Muscle layer of duodenum (tissue), 2 donors: ENCODE data around the gene SLC49A4.

ENCODE experiments used
- H3K27ac ChIP-seq: one replicate; pipeline ENCODE4 v1.7.0; 2013; ENCODE audit warnings: mild to moderate bottlenecking, low read length
- H3K27me3 ChIP-seq: one replicate; pipeline ENCODE4 v1.7.0; 2013; ENCODE audit warnings: low read depth, mild to moderate bottlenecking, control low read depth, low read length
- H3K36me3 ChIP-seq, 2 donors: one replicate each; pipeline ENCODE4 v1.7.0; 2013; ENCODE audit warnings: low read length in 2 of 2, control low read depth in 1 of 2, mild to moderate bottlenecking in 1 of 2; ENCODE audit not compliant: insufficient read depth in 2 of 2, control insufficient read depth in 1 of 2
- H3K4me1 ChIP-seq, 2 donors: one replicate each; pipeline ENCODE4 v1.7.0; 2013; ENCODE audit warnings: low read length in 2 of 2, mild to moderate bottlenecking in 2 of 2, control low read depth in 1 of 2, moderate library complexity in 1 of 2; ENCODE audit not compliant: insufficient read depth in 2 of 2, control insufficient read depth in 1 of 2
- H3K4me3 ChIP-seq, 2 donors: one replicate each; pipeline ENCODE4 v1.7.0; 2013; ENCODE audit warnings: low read length in 2 of 2, low read depth in 1 of 2, mild to moderate bottlenecking in 1 of 2
- H3K9me3 ChIP-seq, 2 donors: one replicate each; pipeline ENCODE4 v1.7.0; 2013; ENCODE audit warnings: low read length in 2 of 2, control low read depth in 1 of 2, mild to moderate bottlenecking in 1 of 2; ENCODE audit not compliant: control insufficient read depth in 1 of 2
- donor health status: healthy.

Gene SLC49A4

DNA sequence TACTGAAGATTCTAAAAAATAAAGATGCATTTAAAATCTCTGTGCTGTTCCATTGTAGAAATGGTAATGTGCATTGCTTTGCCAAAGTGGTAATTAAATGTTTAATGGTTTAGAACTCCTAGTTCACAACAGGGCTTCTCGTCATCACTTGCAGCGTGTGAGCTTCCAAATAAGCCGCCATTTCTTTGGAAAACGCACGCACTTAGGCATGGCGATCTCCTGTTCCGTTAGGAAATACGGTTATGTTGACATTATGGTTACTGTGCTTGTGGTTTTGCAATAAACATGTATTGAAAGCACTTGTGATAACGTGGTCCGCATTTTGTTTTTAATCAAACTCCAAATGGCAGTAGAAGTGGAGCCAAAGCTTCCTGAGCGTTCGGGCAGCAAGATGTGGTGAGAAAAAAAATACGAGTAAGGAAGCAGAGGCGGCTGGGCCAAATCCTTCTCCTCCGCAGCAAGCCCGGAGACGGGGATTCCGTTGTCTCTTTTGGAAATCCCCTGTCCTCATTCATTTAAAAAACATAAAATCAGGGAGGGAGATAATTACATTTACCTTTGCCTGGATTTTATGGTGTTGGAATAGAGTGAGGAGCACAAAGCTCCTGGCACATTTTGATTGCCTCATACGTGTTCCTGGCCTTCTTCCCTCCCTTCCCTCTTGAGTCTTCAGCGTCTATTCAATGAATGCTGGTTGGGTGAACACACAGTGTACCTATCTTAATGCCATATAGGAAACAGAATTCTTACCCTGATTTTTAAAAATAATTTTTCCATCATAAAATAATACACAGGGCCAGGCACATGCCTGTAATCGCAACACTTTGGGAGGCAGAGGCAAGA is 97.5 kb downstream of the SLC49A4 start:
- Histone ChIP-seq H3K36me3 (no peaks in the 10 kb centered on the region), H3K4me1 (peaks cover 5 to 20% of the 10 kb centered on the region in 2 donors), H3K27ac (no peak overlapping the region), H3K4me3 (no peak overlapping the region), H3K9me3 (no peaks in the 10 kb centered on the region), H3K27me3 (no peaks in the 10 kb centered on the region)

DNA sequence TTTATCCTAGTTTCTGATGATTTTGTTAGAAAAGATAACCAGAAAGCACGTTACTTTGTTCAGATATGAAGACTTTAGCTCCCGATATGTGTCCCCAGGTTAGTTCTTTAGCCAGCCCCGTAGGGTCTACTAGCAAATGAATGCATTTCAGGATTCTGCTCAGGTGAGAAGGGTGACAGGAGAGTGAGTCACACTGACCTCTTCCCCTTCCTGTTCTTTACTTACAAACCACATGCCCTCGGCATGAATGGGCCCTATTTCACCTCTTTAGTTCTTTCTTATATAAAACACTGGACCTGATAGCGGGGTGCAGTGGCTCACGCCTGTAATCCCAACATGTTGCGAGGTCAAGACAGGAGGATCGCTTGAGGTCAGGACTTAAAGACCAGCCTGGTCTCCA is 98.4 kb downstream of the SLC49A4 start:
- Histone ChIP-seq H3K4me1 (peaks cover 5 to 20% of the 10 kb centered on the region in 2 donors), H3K27me3 (no peaks in the 10 kb centered on the region), H3K27ac (no peak overlapping the region), H3K9me3 (no peaks in the 10 kb centered on the region), H3K4me3 (no peak overlapping the region), H3K36me3 (no peaks in the 10 kb centered on the region)

DNA sequence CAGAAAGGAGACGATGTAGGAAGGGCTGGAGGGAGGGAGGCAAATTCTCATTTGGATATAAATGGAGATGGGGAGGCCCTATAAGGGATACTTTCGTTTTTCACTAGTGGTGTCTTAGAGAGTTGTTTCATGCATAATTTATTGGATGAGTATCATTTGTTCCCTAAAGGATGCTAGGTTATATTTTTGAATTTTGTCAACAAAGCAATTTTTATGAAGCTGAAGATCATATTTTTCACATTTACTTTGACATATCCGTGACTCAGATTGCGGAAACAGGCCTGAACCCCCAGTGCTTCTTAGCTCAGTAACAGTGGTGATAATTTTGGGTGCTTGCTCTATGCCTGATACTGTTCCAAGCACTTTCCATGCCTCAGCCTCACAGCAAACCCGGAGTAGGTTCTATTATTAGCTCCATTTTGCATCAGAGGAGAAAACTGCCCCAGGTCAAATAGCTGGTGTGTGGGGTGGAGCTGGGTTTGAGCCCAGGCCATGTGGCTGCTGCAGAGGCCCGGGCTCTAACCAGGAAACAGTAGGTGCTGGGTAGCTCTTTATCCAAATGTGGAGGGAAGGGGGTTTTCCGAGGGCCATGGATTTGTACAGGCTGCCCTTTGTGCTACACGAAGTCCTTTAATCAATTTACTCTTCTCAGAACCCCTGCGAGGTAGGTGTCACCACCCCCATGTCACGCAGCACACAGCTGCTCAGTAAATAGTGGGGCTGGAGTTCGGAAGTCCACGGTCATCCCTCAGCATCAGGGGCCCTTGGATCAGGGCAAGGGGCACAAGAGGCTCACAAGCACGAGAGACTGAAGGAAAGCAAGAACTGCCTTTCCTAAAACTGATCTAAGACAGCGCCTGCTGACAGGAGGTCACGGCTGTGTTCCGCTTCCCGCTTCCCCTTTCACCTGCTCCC is 99.1 kb downstream of the SLC49A4 start:
- no peak overlapping the region for H3K4me3 ChIP-seq
- H3K36me3 ChIP-seq: no peaks in the 10 kb centered on the region
- H3K27ac ChIP-seq: no peak overlapping the region
- no peaks in the 10 kb centered on the region for H3K27me3 ChIP-seq
- H3K9me3 ChIP-seq: no peaks in the 10 kb centered on the region
- H3K4me1 ChIP-seq: peaks cover 5 to 18% of the 10 kb centered on the region in 2 donors

DNA sequence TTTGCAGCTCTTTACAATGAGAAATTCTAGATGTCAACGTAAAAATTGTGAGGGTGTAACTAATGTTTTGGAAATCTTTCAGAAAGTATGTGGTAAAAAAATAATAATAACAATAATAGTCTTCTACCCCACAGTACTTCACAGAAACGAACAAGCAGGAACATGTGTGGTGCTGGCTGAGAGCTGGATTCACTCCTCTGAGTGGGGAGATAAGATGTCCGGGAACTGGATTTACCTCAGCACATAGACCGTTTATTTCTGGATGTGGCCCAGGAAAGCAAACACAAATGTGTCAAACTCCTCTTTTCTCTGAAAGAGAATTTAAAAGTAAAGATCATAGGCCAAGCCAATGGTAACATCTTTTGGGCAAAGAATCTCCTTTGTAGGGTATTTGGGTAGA is 103.4 kb downstream of the SLC49A4 start:
- Histone ChIP-seq H3K9me3 (no peaks in the 10 kb centered on the region), H3K4me3 (no peak overlapping the region), H3K27me3 (no peaks in the 10 kb centered on the region), H3K36me3 (no peaks in the 10 kb centered on the region), H3K27ac (no peak overlapping the region), H3K4me1 (no peaks in the 10 kb centered on the region)

DNA sequence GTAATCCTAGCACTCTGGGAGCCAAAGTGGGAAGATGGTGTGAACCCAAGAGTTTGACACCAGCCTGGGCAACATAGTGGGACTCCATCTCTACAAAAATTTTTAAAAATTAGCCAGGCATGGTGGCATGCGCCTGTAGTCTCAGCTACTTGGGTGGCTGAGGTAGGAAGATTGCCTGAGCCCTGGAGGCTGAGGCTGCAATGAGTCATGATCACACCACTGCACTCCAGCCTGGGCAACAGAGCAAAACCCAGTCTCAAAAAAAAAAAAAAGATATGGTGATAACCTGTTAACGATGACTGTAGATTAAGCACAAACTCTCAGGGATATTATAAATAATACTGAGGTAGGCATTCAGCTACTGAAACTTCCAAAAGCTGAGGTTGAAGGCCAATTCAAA is 107.5 kb downstream of the SLC49A4 start:
- Histone ChIP-seq H3K27me3 (no peaks in the 10 kb centered on the region), H3K27ac (no peak overlapping the region), H3K36me3 (no peaks in the 10 kb centered on the region), H3K9me3 (no peaks in the 10 kb centered on the region), H3K4me3 (no peak overlapping the region), H3K4me1 (no peaks in the 10 kb centered on the region)

DNA sequence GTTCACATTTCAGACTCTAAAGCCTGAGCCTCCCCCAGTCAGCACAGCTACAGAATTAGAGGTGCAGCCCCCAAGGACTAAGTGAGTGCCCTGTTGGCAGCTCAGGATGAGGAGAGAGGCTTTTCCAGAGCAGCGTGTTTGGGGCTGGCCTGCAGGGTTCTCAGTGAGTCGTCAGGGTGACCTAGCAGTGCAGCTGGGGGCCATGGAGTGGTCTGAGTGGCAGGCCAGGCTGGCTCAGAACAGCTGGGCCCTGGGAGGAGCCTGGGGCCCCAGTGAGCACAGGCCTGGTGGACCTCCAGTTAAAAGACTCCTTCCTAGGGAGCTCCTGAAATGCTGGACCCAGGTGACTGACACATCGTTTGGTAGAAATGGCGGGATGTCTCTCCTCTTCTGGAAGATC is 108.3 kb downstream of the SLC49A4 start:
- Histone ChIP-seq H3K4me3 (no peak overlapping the region), H3K9me3 (no peaks in the 10 kb centered on the region), H3K27ac (no peak overlapping the region), H3K27me3 (no peaks in the 10 kb centered on the region), H3K4me1 (no peaks in the 10 kb centered on the region), H3K36me3 (no peaks in the 10 kb centered on the region)

DNA sequence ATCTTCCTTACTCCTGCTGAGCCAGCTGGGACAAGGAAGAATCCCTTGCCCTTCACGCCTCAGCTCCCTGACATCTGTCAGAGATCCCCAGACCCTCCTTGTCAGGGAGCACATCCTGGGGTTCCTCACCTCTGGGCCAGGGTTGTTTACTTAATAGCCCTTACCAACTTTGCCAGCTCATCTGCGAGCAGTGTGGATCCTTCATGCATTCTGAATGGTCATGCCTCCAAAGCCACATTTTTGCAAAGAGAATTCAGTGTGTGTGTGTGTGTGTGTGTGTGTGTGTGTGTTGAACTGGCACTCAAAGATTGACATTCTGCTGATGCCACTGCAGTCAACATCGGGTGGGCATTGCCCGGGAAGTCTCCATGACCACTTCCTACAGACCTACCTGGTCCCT is 112.6 kb downstream of the SLC49A4 start:
- Histone ChIP-seq H3K4me1 (no peaks in the 10 kb centered on the region), H3K36me3 (no peaks in the 10 kb centered on the region), H3K4me3 (no peak overlapping the region), H3K27me3 (peaks cover 9% of the 10 kb centered on the region), H3K9me3 (no peaks in the 10 kb centered on the region), H3K27ac (no peak overlapping the region)

DNA sequence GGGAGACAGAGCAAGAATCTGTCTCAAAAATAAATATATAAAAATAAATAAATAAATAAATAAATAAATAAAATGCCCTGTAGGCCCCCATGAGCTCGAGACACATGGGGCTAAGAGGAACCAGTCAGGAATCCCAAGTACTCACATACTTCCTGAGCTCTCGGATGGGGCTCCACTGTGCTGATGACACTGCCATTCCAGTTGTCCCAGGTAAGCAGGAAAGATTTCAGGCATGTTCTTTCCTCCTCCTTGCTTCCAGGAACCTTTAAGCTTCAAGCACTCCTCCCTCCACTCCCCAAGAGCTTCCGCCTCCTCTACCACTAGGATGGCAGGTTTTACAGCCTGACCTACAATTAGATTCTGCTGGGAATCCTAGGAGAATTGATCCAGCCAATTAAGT is 113.4 kb downstream of the SLC49A4 start:
- peaks cover 12% of the 10 kb centered on the region for H3K27me3 ChIP-seq
- no peaks in the 10 kb centered on the region for H3K9me3 ChIP-seq
- no peaks in the 10 kb centered on the region for H3K36me3 ChIP-seq
- no peaks in the 10 kb centered on the region for H3K4me1 ChIP-seq
- H3K4me3 ChIP-seq: no peak overlapping the region
- H3K27ac ChIP-seq: no peak overlapping the region

DNA sequence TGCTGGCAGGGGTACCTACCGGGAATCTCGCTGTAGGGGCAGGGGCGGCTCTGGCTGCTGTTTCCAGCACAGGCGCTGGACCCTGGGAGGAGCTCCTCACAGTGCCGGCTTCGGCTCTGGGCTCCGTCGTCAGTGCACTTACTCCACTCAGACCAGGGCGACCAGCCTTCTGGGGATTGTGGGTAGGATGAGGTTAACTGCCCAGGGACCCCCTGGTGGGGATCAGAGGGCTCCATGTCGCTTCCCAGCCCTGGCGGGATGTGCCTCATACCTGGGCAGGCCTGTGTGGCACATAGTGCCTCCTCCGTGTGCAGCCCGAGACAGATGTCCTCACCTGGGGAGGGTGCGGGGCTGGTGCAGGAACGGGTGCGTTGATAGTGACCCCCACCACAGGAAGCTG is 117.0 kb downstream of the SLC49A4 start:
- Histone ChIP-seq H3K9me3 (no peaks in the 10 kb centered on the region), H3K27me3 (peaks cover 12% of the 10 kb centered on the region), H3K4me1 (no peaks in the 10 kb centered on the region), H3K36me3 (no peaks in the 10 kb centered on the region), H3K27ac (no peak overlapping the region), H3K4me3 (no peak overlapping the region)

DNA sequence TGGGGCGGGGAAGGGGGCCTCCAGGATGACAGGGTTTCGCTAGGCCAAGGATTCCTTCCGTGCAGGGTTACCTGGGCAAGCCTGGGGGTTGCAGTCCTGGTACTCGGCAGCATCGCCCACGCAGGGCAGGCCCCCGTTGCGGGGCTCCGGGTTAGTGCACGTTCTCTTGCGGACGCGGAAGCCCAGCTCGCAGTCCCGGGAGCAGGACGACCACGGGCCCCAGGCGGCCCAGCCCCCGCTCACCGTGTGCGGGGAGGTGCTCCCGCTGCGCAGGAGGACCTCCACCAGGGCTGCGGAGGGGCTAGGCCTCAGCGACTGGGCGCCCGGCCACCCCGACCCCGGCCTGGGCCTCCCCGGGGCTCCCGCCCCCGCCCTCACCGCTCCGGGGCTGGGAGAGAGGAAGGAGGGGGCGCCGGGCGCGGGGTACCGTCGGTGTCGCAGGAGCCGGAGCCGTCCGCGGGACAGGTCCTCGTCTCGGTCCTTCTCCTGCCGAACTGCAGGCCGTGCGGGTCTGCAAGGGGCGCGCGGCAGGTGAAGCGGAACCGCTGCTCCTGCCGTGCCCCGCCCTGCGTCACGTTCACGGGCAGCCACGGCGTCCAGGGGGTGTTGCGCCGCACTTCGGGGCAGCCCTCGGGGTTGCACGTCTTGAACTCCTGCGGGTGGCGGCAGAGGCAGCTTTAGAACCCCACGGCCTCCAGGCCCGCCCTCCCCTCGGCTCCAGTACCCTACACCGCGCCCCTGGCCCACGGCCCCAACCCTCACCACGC is 118.1 kb downstream of the SLC49A4 start:
- Histone ChIP-seq H3K4me3 (no peak overlapping the region), H3K27me3 (peaks cover 12% of the 10 kb centered on the region), H3K36me3 (no peaks in the 10 kb centered on the region), H3K9me3 (no peaks in the 10 kb centered on the region), H3K27ac (no peak overlapping the region), H3K4me1 (no peaks in the 10 kb centered on the region)

DNA sequence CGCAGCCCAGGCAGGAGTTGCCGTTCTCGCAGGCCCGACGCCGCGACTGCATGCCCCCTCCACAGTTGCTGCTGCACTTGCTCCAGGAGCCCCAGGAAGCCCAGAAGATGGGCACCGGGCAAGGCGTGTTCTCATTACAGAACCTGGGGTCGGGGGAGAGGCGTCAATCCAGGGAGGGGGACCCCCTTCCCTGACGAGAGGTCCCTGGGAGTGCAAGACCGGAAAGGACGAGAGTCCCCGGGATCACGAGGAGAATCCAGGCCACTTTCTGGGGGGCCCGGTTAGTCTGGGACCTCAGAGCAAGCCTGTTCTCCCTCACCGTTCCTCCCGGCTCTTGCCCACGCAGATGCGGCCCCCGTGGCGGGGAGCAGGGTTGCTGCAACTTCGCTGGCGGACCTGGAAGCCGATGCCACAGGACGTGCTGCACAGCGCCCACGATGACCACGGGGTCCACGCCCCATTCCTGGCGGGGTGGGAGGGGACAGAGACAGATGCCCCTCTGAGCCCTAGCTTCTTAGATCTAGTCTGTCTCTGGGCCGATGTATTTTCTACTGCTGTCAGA is 118.8 kb downstream of the SLC49A4 start:
- H3K27me3 ChIP-seq: peaks cover 12% of the 10 kb centered on the region
- no peak overlapping the region for H3K4me3 ChIP-seq
- no peaks in the 10 kb centered on the region for H3K4me1 ChIP-seq
- no peaks in the 10 kb centered on the region for H3K9me3 ChIP-seq
- no peaks in the 10 kb centered on the region for H3K36me3 ChIP-seq
- no peak overlapping the region for H3K27ac ChIP-seq
